Stomach (tissue), 4 donors: Measurements from ENCODE around the gene FGGY.

Source experiments
- POLR2A ChIP-seq, 4 donors: fragments of 450-650 bp; IDR thresholded peaks; one replicate each; pipeline ENCODE4 v1.6.1; 2016; ENCODE audit warnings: antibody characterized with exemption in 4 of 4, control low read depth in 2 of 4, mild to moderate bottlenecking in 1 of 4, moderate library complexity in 1 of 4
- POLR2AphosphoS5 ChIP-seq, 3 donors: sonication (generic); formaldehyde crosslinking; IDR thresholded peaks; one replicate each; pipeline ENCODE4 v1.6.1; 2016; ENCODE audit warnings: antibody characterized with exemption in 3 of 3
- TF ChIP-seq, protein P1 (sequence below), 7 experiments: fragments of 450-650 bp in 4 of 7; fragments of 200-600 bp in 3 of 7; sonication (generic) in 3 of 7; IDR thresholded peaks; one replicate each; pipeline ENCODE4 v1.5.1; 2016 to 2019; ENCODE audit warnings: antibody characterized with exemption in 7 of 7, control low read depth in 2 of 7, mild to moderate bottlenecking in 1 of 7

DNA sequence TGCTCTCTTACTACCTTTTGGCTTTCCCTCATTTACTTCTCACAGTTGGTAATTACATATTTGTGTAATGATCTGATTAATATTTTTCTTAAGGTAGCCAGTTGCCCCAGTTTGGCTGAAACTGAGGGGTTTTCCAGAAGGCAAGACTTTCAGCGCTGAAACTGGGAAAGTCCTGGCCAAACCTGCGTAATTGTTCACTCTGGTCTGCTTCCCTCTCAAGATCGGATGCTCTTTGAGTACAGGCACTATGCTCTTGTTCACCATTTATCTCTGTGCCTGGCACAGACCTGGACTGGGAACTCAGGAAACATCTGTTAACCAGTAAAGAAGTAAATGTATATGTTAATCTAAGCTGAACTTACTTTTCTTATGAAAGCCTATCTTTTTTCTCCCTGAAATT is 308.3 kb downstream of the FGGY start:
- TF ChIP-seq POLR2AphosphoS5 (IDR thresholded peaks at IDR 0.05) (no peak), POLR2A (IDR thresholded peaks at IDR 0.05) (no peak)
- TF ChIP-seq, protein P1, sequence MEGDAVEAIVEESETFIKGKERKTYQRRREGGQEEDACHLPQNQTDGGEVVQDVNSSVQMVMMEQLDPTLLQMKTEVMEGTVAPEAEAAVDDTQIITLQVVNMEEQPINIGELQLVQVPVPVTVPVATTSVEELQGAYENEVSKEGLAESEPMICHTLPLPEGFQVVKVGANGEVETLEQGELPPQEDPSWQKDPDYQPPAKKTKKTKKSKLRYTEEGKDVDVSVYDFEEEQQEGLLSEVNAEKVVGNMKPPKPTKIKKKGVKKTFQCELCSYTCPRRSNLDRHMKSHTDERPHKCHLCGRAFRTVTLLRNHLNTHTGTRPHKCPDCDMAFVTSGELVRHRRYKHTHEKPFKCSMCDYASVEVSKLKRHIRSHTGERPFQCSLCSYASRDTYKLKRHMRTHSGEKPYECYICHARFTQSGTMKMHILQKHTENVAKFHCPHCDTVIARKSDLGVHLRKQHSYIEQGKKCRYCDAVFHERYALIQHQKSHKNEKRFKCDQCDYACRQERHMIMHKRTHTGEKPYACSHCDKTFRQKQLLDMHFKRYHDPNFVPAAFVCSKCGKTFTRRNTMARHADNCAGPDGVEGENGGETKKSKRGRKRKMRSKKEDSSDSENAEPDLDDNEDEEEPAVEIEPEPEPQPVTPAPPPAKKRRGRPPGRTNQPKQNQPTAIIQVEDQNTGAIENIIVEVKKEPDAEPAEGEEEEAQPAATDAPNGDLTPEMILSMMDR (IDR thresholded peaks at IDR 0.05) = no peak
